Immature natural killer cell (primary cell): ENCODE data around the gene TRABD2B. TPM values are rescaled to one million over a fixed set of nuclear protein-coding genes. Genes with fewer than 3 reads are reported as not detected.

ENCODE experiments used
- DNase-seq, 3 donors: peaks; one replicate each; pipeline ENCODE4 v3.0.0; 2022; ENCODE audit warnings: mixed read lengths in 1 of 3
- H3K27ac Mint-ChIP-seq, 6 donors: one replicate each; pipeline ENCODE4 v1.8.0; 2020; ENCODE audit warnings: mixed read lengths in 6 of 6, mild to moderate bottlenecking in 5 of 6, inconsistent platforms in 4 of 6, moderate library complexity in 3 of 6
- H3K27me3 Mint-ChIP-seq, 3 donors: one replicate each; pipeline ENCODE4 v1.8.0; 2020 to 2021; ENCODE audit warnings: low read depth in 3 of 3, mild to moderate bottlenecking in 3 of 3, mixed read lengths in 3 of 3, moderate library complexity in 3 of 3, inconsistent platforms in 1 of 3
- H3K36me3 Mint-ChIP-seq, 3 donors: one replicate each; pipeline ENCODE4 v1.8.0; 2020; ENCODE audit warnings: mixed read lengths in 3 of 3, inconsistent platforms in 2 of 3, mild to moderate bottlenecking in 2 of 3
- H3K4me1 Mint-ChIP-seq, 2 donors: one replicate each; pipeline ENCODE4 v1.8.0; 2020; ENCODE audit warnings: inconsistent platforms in 2 of 2, mild to moderate bottlenecking in 2 of 2, mixed read lengths in 2 of 2, moderate library complexity in 1 of 2
- H3K4me3 Mint-ChIP-seq, 5 donors: one replicate each; pipeline ENCODE4 v1.8.0; 2020; ENCODE audit warnings: mild to moderate bottlenecking in 5 of 5, mixed read lengths in 5 of 5, inconsistent platforms in 3 of 5, moderate library complexity in 3 of 5
- H3K9me3 Mint-ChIP-seq, 6 donors: one replicate each; pipeline ENCODE4 v1.8.0; 2020; ENCODE audit warnings: mild to moderate bottlenecking in 6 of 6, mixed read lengths in 6 of 6, inconsistent platforms in 4 of 6, moderate library complexity in 3 of 6
- polyA plus RNA-seq, 3 donors: library from polyadenylated mRNA; unstranded; fragments of 300-500 nt; fragmentation: Illumina TruSeq; gene quantifications; one replicate each; pipeline ENCODE4 v1.2.3, GENCODE V29; 2021

Gene TRABD2B
- polyA plus RNA-seq, 3 donors from 2014 or later, result not detected

DNA sequence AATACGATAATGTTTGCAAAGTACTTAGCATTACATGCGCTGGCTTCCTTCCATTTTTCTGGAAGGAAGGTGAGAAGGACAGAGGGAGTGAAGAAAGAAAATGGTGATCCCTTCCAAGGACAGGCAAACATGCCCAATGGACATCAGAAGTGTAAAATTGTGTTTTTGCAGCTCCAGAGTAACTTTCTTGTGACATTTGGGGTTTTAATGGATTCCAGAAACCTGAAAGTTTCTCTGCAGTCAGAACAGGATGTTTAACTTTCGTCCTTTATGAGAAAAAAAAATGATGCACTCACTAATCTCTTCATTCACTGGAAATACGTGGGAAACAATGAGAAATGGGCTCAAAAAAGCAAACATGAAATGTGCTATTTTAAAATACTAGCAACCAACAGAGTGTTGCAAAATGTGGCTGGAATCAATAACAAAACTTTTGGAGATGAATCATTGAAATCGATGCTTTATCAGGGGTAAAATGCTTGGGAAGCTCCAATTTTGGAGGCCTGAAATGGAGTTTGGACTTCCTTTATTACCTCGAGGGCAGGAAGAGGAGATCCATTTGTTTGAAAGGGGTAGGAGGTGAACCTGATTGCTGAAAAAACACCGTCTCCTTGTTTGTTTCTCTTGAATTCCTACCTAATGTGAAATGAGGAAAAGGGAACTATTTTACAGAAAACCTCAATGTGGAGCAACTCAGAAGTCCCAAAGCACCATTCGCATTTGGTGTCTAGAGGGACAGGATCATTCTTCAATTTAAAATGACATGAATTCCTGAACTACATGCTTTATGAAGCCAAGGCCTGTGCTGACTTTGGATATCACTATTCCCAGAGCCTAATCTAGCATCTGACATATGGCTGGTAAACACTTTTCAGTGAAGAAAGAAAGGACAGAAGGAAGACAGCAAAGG, 129.5 kb downstream of the TRABD2B start:
- no peak overlapping the region for H3K27ac Mint-ChIP-seq
- DNase-seq, result no peak
- H3K27me3 Mint-ChIP-seq, result peaks cover 0 to 5% (median 0%) of the 10 kb centered on the region in 3 donors

DNA sequence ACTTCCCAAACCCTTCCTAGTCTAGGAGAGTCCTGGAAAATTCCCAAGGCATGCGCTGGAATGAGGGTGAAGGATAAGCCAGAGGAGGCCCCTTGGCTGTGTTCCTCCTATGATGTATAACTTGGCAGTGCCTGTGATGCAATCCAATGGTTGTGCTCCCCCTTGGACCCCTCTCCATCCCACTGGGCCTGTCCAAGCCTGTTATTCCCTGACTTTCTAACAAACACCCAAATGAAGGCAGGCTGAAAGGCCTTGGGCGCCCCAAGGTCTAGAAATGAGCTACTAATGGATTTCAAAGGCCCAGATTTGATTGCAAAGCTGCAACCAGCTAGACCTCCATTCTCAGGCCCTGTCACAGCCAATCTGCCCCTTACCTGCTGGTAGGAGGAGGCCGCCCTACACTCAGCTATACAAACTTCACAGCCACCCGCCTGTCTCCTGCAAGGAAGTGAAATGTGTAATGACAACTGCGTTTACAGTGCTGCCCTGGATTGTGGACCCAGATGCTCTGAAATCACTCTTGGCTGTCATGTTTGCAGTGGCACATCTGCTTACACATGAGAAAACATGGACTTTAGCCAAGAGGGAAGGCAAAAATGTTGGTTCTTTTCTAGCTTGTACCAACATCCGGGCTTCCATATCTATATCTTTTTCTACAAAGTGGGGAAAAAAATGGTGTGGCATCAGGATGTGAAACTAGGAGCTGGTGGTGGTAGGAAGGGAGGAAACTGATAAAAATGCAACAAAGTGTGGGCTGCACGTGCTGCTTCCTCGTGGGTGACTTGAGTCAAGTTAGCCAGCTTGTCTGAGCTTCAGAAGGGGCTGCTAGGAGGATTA, 130.4 kb downstream of the TRABD2B start:
- Mint-ChIP-seq H3K4me1 (no peaks in the 10 kb centered on the region), H3K9me3 (no peaks in the 10 kb centered on the region), H3K4me3 (no peak overlapping the region), H3K27ac (no peak overlapping the region), H3K27me3 (peaks cover 0 to 5% (median 0%) of the 10 kb centered on the region in 3 donors), H3K36me3 (no peaks in the 10 kb centered on the region)
- no peak for DNase-seq

More for the DNA sequence above, 129.5 kb downstream of the TRABD2B start:
- H3K4me3 Mint-ChIP-seq, result no peak overlapping the region
- no peaks in the 10 kb centered on the region for H3K9me3 Mint-ChIP-seq
- no peaks in the 10 kb centered on the region for H3K36me3 Mint-ChIP-seq
- H3K4me1 Mint-ChIP-seq, result no peaks in the 10 kb centered on the region

DNA sequence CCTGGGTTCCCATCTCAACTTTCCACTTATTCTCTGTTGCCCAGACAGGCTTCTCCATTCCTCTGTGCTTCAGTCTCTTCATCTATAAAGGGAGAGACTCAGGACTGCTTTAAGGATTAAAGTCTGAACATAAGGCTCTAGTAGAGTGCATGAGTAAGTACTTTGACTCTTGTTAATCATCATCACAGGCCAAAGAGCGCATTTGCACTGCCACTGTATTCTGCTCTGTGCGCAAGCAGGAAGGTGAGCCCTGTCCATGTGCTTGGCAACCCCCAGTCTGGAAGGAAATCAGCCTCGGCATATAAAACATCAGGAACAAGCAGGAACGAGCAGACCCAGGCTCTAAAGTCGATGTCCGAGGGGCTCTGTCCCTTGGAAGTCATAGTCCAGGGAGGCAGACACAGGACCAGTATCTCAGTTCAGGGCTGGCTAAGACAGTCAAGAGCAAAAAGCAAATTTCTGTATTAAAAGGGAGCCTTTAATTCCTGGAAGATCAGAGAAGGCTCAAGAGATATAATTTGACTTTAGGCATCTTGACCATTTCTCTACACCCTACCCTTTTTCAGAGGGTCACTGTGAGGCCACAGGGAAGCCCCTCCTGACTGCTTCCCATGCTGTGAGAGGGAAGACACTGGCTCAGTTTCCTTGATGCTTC, 131.2 kb downstream of the TRABD2B start:
- no peaks in the 10 kb centered on the region for H3K9me3 Mint-ChIP-seq
- no peaks in the 10 kb centered on the region for H3K4me1 Mint-ChIP-seq
- no peak overlapping the region for H3K4me3 Mint-ChIP-seq
- no peak for DNase-seq
- peaks cover 0 to 7% (median 3%) of the 10 kb centered on the region in 3 donors for H3K27me3 Mint-ChIP-seq
- H3K27ac Mint-ChIP-seq, result no peak overlapping the region
- no peaks in the 10 kb centered on the region for H3K36me3 Mint-ChIP-seq

DNA sequence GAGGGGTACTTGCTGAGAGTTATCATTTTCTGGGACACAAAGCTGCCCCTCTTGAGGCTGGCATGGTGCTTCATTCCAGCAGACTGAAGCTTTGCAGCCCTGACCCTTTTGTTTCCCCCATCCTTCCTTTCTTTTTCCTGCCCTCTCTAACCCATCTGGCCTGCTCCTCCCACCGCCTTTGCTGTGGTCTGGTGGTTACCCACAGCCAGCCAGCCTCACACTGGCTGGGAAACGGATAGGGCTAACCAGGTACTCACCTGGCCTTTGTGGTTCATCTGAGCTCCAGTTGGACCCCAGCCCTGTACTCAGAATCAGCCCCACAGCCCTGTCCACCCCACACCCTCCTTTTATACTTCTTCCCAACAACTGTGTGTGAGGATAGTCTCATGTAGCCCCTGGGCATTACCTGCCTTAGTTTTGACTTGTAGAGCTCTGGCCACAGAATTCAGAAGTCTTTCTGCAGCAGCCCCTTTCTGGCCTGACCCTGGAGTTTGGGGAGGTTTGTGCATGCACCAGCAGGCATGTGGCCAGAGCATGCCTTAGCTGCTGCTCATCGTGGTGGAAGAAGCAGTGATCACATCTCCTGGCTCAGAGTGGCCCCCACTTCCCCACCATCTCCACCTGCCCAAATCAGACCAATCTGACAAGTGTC, 138.0 kb downstream of the TRABD2B start:
- no peak overlapping the region for H3K27ac Mint-ChIP-seq
- no peak for DNase-seq
- peaks cover 0 to 7% (median 2%) of the 10 kb centered on the region in 3 donors for H3K27me3 Mint-ChIP-seq
- no peaks in the 10 kb centered on the region for H3K36me3 Mint-ChIP-seq
- H3K4me1 Mint-ChIP-seq, result no peaks in the 10 kb centered on the region
- H3K4me3 Mint-ChIP-seq, result no peak overlapping the region
- no peaks in the 10 kb centered on the region for H3K9me3 Mint-ChIP-seq

DNA sequence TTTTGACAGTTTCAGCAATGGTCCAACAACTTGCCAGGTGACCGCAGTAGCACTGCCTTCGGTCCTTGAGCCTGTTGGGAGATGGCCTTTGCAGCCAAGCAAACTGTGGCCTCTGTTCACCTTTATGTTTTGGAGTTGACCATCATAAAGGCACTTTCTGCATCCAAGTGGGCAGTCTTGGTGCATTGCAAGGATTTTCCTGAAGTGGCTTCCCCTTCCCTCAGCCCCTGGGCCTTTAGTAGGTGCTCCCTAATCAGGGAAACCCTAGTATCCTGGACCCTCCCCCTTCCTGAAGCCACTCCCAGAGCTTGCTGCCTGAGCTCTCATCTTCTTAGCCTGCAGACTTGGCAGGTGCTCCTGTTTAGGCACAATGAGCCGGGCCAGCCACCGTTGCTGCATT, 140.2 kb downstream of the TRABD2B start:
- no peak for DNase-seq
- H3K27ac Mint-ChIP-seq, result no peak overlapping the region
- no peak overlapping the region for H3K4me3 Mint-ChIP-seq
- H3K36me3 Mint-ChIP-seq, result no peaks in the 10 kb centered on the region
- H3K27me3 Mint-ChIP-seq, result peaks cover 0 to 7% (median 2%) of the 10 kb centered on the region in 3 donors
- no peaks in the 10 kb centered on the region for H3K4me1 Mint-ChIP-seq
- H3K9me3 Mint-ChIP-seq, result no peaks in the 10 kb centered on the region

DNA sequence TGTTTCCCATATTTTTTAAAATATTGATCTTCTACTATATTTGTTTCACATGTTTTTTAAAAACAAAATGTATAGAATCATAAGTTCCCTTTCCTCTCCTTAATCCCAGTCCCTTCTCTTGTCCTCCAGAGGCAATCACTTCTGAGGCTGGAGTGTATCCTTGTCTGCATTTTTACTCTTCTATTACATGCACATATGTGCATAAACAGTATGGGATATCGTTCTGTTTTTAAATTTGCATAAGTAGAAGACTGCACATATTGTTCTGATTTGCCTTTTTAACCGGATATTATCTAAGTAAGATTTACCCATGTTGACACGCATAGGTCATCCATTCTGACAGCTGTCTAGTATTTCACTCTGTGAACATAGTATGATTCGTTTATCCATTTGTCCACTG, 142.0 kb downstream of the TRABD2B start:
- Mint-ChIP-seq H3K9me3 (no peaks in the 10 kb centered on the region), H3K27ac (no peak overlapping the region), H3K4me3 (no peak overlapping the region), H3K27me3 (peaks cover 0 to 4% (median 0%) of the 10 kb centered on the region in 3 donors), H3K36me3 (no peaks in the 10 kb centered on the region), H3K4me1 (no peaks in the 10 kb centered on the region)
- no peak for DNase-seq

DNA sequence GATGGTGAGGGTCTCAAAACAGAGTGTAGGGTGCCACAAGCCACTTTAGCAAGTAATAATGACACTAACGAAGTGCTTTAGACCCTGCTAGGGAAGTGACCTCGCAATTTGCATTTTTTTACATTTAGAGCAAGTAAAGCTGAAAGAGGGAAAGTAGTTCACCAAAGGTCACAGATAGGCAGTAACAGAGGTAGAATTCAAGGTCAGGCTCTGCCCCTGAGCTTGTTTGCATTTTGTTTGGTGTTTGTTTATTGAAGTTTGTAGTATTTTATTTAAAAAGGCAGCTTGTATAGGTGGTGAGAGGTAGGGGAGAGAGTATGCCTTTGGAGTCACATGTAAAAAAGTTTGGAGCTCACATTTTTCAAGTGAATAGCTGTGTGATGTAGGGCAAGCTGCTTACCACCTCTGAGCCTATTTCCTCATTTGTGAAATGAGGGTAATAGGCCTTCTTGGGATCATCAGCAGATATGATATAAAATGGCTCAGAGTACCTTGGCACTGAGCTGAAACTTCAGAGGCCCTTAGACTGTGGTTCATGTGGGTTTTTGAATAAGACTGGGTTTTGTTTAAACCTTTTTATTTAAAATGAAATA, 142.5 kb downstream of the TRABD2B start:
- Mint-ChIP-seq H3K27me3 (peaks cover 0 to 4% (median 0%) of the 10 kb centered on the region in 3 donors), H3K4me1 (no peaks in the 10 kb centered on the region), H3K4me3 (no peak overlapping the region), H3K9me3 (no peaks in the 10 kb centered on the region), H3K36me3 (no peaks in the 10 kb centered on the region), H3K27ac (no peak overlapping the region)
- no peak for DNase-seq

DNA sequence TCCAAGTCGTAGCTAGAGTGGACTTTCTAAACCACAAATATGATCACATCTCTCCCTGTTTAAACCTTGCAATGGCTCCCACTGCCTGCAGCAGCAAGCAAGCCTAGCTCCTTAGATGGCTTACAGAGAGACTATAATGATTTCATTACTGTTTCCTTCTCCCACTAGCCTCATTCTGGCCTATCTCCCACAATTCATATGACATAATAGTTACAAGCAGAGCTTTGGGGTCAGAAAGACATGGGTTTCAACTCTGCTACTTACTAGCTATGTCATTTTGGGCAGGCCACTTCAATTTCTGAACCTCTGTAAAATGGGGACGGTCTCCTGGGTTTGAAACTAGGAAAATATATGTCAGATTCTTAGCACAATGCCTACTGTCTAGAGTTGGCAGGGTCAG, 143.3 kb downstream of the TRABD2B start:
- no peaks in the 10 kb centered on the region for H3K4me1 Mint-ChIP-seq

DNA sequence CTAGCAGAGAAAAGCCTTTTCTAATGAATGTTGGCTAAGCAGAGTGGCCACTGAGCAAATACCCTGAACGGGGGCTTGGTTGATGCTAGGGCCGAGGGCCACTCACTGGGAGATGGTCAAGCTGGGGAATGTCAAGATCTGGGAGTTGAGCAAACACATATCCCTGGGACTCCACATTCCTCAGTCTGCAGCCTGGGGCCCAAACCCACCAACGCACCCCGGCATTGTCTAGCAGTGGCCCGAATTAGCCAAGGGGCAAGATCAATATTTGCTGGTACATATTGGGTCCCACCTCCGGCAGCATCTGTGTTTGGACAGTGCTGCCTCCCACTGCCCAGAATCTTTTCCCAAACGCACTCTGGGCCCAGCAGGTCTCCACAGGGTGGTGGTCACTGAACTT, 144.1 kb downstream of the TRABD2B start:
- H3K4me1 Mint-ChIP-seq, result no peaks in the 10 kb centered on the region
- H3K4me3 Mint-ChIP-seq, result no peak overlapping the region
- H3K36me3 Mint-ChIP-seq, result no peaks in the 10 kb centered on the region
- H3K9me3 Mint-ChIP-seq, result no peaks in the 10 kb centered on the region
- peaks cover 0 to 2% (median 0%) of the 10 kb centered on the region in 3 donors for H3K27me3 Mint-ChIP-seq
- no peak overlapping the region for H3K27ac Mint-ChIP-seq
- no peak for DNase-seq

More for the DNA sequence above, 143.3 kb downstream of the TRABD2B start:
- Mint-ChIP-seq H3K4me3 (no peak overlapping the region), H3K27ac (no peak overlapping the region), H3K27me3 (peaks cover 0 to 2% (median 0%) of the 10 kb centered on the region in 3 donors), H3K36me3 (no peaks in the 10 kb centered on the region), H3K9me3 (no peaks in the 10 kb centered on the region)
- DNase-seq, result no peak

DNA sequence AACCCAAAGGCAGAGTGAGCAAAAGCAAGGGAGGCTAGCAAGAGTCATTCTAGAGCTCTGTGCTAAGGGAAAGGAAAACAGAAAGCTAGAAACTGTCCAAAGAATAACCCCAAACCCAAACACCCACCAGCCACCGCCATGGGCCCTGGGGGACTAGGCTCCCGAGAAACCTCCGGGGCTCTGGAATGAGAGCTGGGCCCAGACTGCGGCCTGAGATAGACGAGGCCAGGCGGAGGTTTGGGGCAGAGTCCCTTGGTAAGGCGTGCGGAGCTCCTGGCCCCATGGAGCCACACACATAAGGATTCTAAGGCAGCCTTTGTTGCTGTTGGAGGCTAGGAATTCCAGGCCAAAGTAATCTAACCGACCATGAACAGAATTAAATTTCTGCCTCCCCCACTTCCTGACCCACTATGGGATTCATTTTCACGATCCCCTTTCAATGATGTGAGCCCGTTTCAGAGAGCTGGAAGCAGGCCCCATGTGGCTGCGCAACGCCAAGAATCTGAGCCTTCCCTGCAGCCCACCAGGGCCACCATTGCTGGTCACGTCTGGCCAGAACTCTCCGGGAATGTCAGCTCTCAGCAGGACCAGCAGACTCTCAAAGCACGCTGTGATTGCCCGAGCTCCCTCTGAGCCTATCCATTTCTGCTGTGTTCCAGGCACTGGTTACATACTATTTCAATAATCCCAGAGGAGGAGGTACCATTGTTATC, 145.0 kb downstream of the TRABD2B start:
- Mint-ChIP-seq H3K4me3 (no peak overlapping the region), H3K36me3 (no peaks in the 10 kb centered on the region), H3K9me3 (no peaks in the 10 kb centered on the region), H3K27ac (no peak overlapping the region), H3K27me3 (peaks cover 0 to 2% (median 0%) of the 10 kb centered on the region in 3 donors), H3K4me1 (no peaks in the 10 kb centered on the region)
- no peak for DNase-seq

DNA sequence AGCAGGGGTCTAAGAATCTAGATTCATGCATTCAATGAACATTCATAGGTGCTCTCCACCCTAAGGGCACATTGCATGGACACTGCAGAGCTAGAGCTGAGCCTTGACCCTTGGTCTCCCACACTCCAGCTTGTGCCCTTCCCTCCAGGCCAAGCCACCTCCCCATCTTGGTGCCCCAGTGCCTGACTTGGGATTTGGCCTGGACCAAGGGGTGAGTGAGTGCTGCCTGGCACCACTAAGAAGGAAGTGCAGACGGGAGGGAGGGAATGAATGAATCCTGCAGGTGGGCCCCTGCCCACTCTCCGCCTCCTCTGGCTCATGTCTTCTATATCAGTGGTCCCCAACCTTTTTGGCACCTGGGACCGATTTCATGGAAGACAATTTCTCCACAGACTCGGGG, 146.7 kb downstream of the TRABD2B start:
- no peaks in the 10 kb centered on the region for H3K4me1 Mint-ChIP-seq
- H3K27ac Mint-ChIP-seq, result no peak overlapping the region
- no peaks in the 10 kb centered on the region for H3K9me3 Mint-ChIP-seq
- peaks cover 2 to 4% (median 2%) of the 10 kb centered on the region in 3 donors for H3K27me3 Mint-ChIP-seq
- no peaks in the 10 kb centered on the region for H3K36me3 Mint-ChIP-seq
- no peak overlapping the region for H3K4me3 Mint-ChIP-seq
- no peak for DNase-seq

DNA sequence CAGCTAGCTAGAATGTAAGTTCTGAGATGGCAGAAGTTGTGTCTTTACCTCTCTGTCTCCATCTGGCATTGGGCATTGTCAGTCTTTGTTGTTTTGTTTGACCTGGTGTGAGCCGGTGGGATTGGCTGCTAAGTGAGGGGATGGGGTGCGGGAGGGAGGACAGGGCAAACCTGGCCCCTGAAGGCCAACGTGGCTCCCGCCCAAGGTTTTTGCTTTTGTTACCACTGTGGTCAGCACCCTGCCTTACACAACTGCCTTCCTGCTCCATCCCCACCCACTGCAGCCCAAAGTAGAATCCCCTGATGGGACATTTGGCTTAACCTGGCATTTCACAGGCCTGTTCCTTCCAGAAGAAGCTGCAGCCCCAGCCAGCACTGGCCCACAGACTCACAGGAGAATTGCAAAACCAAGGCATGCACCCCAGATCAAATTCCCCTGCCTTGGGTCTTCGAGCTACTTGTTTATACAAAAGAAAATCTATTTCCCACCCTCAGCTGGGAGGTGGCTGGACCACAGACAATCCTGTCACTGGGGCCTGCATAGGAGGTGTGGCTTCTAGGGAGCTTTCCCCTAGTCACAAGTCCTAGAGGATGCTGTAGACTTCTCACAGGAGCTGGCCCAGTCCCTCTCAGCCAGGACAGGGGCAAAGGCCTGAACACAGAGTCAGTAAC, 147.5 kb downstream of the TRABD2B start:
- Mint-ChIP-seq H3K27me3 (peaks cover 2 to 4% (median 2%) of the 10 kb centered on the region in 3 donors), H3K9me3 (no peaks in the 10 kb centered on the region), H3K4me1 (no peaks in the 10 kb centered on the region), H3K4me3 (no peak overlapping the region), H3K27ac (no peak overlapping the region), H3K36me3 (no peaks in the 10 kb centered on the region)
- DNase-seq, result no peak
